Stimulated activated CD4-positive, alpha-beta T cell treated with anti-CD3 and anti-CD28 coated beads, Interleukin-2, amount 100 ng/mL, for 48 hours (primary cell): ENCODE measurements around the gene UNC5B.

ENCODE experiments used
- DNase-seq, 2 donors: peaks; one replicate each; pipeline ENCODE4 v3.0.0-alpha.2; 2020

The UNC5B gene

DNA sequence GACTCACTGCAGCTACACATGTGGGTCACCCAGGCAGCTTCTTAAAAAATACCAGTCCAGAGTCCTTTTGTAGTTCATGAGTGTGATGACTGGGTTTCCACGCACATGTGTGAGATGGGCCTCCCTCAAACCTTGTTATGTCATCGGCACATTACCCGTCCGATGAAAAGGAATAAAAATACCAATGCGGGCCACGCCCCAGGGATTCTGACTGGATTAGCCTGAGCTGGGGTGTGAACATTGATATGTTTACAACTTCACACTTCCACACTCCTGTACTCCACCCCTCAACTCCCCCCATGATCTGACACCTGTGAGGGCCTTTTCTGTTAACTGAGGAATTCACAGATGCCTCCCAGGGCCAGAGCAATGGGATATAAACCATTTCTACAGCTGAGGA lies 112.9 kb downstream of the UNC5B start:
- no peak for DNase-seq

DNA sequence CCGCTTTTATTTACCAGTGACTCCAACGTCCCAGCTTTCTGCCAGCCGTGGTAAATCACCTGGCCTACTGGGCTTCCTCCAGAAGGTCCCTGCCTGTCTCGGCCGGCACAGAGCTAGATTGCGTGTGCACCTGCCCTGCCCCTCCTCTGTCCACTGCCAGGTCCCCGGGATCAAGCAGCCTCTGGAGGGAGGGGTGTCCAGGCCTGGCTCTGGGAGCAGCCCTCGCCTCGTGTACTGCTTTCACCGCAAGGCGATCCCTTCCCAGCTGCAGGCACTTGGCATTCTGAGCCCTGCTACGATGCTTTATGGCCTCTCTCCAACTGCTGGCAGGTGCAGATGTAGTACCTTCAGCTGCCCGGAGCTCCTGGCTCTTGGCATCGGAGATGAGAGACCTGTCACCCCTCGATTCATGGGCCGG lies 114.1 kb downstream of the UNC5B start:
- no peak for DNase-seq

DNA sequence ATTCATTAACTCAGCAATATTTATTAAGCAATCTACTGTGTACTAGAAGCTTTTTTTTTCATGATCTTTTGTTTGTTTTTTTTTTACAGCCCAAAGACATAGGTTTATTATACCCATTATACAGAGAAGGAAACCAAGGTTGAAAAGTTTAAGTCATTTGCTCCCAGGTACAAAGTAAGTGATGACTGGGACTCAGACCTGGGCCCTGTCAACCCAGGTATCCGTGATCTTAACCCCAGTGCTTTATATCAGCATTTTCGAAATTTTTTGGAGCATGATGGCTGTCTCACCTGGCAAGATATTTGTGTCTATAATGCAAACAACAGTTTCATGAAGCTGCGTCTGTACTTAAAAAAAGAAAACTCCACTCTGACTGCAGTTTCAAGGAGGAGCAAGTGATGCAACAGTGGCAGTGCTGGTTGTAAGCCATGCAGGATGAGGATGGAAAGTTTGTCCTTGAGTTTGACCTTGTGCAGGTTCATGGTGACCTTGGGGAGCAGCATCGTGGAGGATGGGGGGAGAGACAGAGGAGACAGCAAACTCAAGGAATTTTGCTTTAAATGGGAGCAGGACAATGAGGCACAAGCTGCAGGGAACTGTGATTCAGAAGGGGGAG lies 118.5 kb downstream of the UNC5B start:
- no peak for DNase-seq

DNA sequence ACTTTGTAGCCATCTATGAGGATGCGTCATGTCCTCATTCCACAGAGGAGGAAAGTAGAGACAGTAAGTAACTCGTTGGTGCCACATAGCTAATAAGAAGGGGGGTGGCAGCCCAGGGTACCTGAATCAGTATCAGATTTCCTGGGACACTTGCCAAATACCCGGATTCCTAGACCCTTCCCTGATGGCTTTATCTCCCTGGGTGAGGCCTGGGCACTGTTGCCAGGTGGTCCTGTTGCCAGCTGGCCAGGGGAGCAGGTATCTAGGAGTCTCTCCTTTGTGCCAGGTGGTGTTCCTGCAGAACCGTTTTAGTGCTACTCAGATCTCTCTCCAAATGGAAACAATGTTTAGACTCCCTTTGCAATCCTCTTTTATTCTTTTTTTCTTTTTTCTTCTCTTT lies 119.4 kb downstream of the UNC5B start:
- DNase-seq: no peak

DNA sequence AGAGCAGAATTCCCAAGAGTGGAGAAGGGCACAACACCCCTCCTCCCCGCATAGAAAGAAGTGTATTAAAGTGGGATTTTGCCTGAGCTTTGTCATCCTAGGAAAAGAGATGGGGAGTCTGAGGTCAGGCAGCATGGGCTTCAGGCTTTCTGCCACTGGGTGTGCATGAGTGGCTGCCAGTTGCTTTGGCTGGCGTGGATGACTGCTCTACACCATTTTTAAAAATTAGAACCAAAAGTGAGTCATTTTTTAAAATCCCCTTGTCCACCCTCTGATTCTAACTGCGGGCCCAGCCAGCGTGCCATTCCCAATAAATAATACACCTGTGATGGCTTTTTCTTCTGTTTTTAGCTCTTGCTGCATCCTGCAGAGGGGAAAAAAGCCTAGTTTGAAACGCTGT lies 120.1 kb downstream of the UNC5B start:
- no peak for DNase-seq

DNA sequence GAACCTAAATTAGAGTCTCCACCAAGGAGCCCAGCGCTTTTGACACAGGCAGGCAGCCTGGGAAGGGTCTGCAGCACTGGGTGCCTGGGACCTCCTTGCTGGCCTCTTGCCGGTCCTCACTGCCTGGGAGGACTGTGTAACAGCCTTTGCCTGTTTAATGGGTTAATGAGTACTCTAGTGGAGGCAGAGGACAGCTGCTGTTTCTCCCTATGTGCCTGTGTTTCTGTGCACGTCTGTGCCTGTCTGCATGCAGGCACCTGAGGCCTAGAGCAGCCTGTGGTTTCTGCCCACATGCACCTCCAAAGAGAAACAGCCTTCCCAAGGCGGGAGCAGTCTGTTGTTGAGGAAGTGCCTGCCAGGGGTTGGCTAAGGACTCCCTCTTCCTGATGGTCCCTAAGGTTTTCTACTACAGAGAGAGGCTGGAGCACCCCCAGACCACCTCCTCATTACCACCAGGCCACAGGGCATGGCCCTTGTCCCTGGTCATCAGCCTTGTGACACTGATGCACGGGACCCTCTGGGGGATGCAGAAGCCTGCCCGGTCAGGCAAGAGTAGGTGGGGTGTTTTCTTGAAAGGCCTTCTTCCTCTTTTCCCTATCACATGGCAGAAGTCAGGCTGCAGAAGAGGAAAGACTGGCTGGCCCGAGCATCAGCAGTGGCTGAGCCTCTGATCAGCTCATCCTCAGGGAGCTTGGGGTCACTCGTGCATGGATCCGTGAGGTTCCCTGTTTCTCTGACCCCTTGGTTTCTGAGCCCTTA lies 120.9 kb downstream of the UNC5B start:
- DNase-seq: no peak

DNA sequence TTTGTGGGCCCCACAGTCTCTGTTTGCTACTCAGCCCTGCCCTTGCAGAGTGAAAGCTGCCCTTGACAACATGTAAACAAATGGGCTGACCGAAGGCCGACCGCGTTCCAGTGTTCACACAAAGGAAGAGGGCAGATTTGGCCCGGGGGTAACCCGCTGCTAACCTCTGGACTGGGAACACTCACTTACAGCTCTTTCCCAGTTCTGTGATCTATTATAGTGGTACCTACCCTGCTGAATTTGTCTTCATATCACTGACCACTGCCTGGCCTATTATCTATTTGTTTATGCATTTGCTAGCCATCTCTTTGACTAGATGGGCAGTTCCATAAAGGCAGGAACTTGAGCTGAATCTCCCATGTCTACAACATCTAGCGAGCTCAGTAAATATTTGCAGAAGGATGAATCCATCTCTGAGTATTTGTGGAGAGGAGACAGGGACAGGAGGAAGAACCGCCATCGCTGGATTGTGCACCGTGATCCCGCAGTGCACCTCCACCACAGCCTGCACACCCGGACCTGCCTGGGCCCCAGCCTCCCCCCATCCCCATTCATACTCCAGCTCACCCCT lies 121.9 kb downstream of the UNC5B start:
- DNase-seq: no peak

DNA sequence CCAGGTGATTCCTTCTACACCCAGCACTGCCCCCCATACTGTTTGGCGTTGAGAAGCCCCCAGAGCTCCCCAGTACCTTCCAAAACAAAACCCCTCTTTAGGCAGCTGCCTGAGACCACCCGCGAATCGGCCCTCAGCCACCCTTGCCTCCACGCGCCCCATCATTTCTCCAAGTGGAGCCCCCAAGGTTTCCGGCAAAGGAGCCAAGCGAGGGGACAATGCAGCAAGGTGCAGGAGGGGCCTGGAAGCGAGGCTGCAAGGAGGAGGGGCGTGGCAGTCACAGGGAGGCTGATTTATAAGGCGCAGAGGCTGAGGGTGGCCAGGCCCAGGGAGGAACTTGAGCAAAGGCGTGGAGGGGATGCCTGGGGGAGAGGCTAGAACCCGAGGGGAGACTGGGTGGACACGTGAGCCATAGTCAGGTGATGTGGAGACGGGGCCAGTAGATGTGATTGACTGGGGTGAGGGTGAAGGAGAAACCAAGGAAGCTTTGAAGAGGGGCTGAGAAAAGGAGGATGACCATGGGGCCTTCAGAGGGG lies 122.9 kb downstream of the UNC5B start:
- DNase-seq: no peak

DNA sequence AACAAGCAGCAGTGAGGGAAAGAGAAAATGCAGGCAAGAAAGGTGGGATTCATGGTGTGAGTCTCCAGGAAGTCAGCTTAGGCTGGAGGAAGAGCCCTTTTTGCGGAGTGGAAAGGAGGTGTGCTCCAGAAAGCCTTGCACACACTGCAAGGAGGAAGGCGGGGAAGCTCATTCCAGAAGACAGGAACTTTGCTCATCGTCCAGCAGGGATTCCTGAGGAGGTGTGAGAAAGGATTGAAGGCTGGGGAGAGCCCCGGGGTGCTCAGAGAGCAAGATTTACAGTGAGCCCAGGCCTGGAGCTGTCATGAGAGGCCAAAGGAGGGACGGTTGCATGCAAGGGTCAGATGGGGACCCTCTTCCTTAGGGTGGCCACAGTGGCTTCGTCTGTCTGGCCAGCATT lies 124.3 kb downstream of the UNC5B start:
- no peak for DNase-seq

DNA sequence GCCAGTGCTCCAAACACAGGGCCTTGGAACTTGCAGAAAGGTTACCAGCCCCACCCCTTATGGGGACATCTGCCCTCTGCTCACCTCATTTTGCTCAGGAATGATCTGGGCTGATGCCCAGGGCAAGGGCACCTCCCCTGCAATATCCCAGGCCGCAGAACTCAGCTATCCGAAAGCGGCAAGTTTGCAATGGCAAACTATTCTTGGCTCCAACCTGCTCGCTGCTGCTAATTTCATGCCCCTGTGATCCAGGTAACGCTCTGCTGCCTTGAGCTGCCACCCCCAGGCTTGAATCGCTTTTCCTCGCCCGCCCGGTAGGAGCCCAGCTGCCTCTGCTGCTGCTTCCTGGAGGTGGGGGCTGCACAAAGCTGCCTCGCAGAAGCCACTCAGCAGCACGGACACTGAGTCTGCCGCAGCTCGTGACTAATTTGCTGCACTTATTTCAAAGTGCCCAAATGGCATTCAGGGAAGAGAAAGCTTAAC lies 124.9 kb downstream of the UNC5B start:
- no peak for DNase-seq

DNA sequence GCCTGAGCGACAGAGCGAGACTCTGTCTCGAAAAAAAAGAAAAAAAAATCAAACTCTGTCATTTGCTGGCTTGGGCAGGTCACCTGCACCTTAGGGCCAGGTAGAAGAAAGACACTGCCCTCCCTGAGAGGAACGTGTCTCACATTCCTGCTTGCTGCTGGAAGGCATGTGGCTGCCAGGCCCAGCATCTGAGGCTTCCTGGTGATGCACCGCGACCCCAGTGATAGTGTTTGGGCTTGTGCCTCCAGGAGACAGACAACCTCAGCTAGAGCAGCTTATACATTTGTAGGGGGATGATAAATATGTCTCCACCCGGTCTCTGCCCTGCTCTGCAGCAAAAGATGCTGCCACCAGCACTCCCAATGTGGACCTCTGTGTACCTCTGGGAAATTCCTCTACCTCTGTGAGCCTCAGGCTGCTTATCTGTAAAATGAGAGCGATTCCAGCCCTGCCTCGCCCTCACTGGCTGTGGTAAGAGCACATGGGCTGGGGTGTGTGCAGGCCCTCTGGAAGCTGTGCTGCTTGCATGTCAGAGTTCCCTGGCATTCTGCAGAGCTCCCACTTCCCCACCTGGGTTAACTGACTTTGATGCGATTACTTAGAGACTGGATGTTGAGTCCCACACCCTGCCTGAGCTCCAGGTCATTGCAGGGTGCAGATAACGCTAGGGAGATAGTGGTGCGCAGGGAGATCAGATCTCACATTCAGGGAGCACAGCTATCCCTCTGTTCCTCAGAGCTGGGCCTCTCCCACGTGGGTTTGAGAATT lies 126.5 kb downstream of the UNC5B start:
- DNase-seq: no peak

DNA sequence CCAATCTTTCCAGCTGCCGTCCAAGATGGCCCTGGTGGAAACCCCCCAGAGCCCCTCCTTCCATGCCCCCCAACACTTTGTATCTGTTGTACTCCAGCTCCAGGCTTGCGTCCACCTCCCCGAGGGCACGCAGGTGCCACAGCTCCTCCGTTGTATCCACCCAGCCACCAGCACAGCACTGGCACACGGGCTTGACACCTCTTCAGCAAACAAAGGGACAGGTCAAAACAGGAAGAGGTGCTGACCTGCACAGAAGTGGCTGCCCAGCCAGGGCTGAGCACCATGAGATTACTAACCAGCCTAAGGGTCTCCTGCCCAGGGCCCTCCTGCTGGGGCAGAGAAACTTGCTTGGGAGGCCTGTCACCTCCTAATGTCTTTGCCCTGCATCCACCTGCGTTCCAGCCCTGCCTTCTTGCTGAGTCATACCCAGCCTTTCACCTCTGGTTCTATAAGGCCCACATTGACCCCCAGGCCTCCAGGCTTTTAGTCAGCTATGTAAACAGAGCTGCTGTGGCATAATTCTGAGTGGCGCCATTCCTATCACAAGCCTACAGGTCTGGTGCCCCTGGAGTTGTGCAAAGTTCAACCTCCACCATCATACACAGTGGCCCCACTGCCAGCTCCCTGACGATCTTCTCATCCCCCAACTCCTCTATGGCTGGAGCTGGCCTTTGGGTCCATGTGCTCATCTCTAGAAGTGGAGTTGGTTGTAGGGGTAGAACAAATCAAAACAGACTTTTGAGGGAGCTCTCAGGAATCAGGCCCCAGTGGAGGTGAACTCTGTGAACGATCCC lies 127.6 kb downstream of the UNC5B start:
- DNase-seq: no peak

DNA sequence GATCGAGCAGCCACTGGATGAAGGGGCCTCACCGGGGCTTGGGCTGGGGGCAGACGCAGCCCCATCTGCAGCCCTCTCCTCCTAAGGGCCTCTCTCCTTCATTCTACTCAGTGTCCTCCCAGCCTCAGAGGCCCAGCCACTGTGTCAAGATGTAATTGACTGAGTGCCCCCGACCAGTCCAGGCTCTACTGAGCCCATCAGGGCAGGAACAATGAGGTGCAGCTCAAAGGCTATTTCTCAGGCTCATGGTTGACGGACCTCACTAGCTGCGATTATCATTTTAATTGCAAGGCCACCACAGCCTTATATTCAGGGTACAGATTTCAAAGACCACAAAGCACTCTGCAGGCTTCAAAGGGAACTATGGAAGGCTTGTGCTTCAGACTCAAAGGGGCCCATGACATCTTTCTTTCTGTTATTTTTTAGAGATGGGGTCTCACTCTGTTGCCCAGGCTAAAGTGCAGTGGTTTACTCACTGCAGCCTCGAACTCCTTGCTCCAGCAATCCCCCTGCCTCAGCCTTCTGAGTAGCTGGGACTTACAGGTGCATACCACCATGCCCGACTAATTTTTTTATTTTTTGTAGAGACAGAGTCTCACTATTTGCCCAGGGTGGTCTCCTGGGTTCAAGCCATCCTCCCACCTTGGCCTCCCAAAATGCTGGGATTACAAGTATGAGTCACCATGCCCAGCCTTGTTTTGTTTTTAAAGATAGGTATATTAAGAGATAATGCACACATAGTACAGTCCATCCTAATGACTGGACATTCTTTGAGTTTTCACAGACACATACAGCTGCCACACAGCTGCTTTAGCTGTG lies 130.4 kb downstream of the UNC5B start:
- DNase-seq: no peak

DNA sequence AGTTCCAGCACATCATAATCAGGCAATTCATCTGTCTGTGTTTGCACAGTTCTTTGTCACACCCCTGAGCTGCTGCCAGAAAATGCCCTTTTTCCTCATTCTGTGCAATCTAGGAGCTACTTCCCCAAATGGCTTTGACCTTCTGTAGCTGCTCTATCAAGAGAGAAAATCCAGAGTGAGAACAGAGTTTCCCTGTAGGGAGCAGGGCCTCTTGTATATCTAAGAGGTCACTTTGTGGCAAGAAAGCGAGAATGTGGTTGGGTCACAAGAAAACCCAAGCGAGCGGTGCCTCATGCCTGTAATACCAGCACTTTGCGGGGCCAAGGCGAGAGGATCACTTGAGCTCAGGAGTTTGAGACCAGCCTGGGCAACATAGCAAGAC lies 131.0 kb downstream of the UNC5B start:
- DNase-seq: no peak

DNA sequence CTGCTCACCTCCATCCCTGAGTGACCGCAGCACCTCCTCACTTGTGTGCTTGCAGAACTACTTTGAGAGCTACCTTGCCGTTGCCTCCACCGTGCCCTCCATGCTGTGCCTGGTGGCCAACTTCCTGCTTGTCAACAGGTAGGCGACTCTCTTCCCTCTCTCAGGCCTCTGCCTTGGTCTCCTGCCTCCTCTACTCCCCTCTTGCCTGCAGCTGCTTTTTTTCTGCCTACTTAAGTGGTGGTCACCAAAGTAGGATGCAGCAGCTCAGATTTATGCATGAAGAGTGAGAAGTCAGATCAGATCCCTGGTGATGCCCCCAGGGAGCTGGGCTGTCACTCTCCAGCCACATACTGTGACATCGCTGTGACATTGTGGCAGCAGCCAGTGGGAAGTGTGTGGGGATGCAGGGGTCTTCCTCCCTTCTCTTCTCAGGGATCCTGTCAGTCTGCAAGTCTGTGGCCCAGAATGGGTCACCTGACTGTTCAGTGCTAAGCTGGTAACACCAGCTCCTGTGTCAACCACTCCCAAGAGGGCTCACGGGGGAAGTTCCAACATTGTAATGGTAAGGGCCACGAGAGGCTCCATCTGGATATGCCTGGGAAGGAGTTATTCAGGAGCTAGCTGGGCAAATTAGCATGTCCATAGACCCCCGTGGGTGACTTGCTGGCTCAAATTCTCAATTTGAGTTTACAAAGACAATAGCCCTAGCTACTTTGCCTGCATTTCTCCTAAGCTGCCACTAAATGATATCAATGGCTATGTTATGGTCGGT lies 132.0 kb downstream of the UNC5B start:
- no peak for DNase-seq

DNA sequence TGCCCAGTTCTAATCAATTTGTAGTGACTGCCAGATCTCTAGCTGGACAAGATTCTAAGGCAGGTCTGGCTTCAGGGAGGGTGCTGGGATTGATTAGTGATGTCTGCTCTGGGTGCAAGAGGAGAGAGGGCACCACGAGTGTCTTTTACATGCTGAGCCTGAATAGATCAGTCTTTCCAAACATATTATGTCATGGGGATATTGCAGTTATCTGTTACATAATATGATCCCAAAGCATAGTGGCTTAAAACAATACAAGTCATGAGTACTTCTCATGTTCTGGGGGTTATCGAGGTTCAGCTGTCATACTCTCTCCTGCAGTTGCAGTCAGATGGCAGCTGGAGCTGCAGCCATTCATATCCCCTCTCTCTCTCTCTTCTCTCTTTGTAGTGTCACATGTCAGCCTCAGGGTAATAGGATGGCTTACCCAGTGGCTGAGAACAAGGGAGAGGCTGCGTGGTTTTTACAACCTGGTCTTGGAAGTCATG lies 132.7 kb downstream of the UNC5B start:
- DNase-seq: no peak

DNA sequence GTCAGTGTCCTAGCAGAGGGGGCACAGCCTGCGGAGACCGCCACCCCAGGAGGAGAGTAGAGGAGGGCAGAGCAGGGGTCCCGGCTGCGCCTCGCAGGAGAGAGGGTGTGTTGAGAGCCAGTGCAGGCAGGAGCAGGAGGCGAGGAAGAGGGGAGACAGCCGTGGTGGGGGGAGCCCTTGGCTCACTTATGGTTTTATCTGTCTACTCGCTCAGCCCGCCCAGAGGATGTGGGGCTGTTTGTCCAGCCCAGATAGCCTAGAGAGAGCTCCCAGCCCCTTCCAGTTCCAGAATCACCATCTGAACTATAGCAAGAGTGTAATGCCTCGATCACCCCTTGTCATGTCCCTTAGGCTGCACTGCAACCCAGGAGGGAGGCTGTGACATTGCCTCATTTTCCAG lies 133.3 kb downstream of the UNC5B start:
- DNase-seq: no peak

DNA sequence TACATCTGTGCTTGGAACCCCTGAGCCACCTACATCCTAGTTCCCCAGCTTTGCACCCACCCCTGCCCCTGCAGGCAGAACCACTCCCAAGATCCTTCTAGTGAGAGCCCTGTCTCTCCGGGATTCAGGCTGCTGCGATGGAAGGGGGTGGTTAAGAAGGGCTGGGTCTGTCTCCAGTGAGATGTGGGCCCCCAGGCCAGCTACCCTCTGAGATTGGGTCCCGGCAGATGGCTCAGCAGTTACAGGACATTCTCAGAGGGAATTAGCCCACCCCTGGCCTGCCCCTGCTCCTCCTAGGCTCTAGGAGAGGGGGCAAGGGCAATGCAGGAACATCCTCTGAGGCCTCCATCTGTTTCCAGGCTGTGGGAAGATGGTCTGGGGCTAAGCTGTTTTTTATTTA lies 134.4 kb downstream of the UNC5B start:
- no peak for DNase-seq

DNA sequence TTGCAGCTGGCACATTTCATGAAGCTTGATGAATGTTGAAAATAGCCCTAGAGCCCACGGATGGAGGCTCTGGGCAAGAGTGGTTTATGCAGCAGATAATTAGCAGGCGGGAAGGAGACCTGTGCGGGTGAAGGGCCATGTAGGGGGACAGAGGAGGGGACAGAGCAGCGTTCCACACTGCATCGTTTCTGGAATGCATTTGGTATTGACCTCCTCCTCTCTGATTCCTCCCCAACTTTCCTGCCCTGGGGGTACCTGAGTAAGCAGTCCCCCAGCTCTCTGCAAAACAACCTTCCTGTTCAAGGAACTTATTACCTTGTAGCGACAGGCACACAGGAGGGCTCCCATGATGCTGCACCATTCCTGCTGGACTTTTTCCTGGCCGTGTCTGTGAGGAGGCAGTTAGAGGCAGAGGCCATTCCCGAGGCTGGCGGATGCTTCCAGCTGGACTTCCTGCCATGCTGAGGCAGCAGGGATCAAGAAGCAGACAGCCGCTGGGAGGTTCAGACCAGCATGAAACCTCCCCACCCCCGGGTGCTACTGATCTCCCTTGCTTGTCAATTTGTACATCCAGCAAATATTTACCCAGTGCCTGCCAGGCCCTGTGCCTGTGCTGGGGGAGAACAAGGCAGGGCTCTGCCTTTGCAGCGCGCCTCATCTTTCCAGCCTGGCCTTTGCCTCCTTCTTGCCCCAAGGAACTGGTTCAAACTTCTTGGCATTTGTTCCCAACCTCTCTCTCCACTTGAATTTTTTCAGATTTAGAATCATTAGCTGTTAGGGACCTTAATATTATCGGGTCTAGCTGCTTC lies 135.4 kb downstream of the UNC5B start:
- DNase-seq: no peak

DNA sequence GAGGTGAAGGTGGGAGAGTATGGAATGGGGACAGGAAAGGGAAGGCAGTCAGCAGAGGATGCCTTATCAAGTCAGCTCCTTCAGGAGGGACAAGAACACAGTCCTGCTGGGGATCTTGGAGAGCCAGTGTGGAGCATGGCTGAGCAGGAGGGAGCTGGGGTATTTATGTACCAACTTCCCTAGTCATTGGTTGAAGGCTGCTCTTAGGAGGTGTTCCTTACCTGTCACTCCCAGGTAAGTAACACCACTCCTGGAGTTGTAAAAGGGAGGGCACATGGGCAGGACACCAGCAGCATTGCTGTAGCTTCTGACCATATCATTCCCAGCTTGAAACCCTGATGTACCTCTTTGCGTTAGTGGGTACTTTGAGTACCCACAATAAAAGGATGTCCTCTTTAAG lies 136.5 kb downstream of the UNC5B start:
- no peak for DNase-seq
